Medulla oblongata (tissue), 1 donor: ENCODE measurements around the gene SH3GL2.

Source experiments
- DNase-seq: peaks from one replicate; pipeline ENCODE4 v3.0.0-alpha.2; 2015; ENCODE audit errors: extremely low spot score

Gene SH3GL2

DNA sequence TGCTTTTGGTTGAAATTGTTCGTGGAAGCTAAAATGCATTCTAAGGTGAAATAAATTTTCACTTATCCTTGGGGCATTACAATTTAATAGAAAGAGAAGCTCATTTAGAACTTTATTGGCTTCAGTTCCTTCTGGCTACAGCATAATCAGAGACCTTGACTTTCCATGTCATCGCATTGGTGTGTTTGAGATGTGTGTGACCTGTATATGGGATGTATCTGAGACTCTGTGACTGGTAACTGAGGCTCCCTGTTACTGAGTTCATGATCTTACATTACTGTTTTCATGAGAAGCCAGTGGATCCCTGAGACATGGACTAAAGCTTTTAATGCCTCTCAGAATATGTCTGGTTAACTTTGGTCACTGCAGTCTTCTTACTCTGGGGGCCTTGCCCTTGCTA is 32.5 kb downstream of the SH3GL2 start:
- DNase-seq, result no peak

- DNase-seq, result no peak
Measured at GRCh38 chr9:17611917-17612316, 33.1 kb downstream of the SH3GL2 start.

DNA sequence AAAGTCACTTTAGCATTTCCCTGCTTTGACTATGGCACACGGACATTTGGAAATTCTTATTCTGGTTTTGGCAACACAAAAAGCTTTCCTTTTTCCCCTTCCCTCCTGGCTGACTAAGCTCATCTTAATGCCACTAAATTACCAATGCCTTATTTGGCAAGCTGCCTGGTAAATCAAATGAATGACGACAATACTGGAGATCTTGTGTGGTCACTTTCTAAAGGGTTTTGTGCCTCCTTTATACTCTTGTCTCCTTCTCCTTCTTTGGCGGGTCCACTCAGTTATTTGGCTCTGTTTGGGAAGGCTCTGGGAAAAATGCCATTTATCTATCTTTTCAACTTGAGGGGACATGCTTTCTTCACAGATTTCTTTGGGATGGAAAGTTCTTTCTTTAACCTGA is 34.9 kb downstream of the SH3GL2 start:
- DNase-seq, result peak; percentile 90

DNA sequence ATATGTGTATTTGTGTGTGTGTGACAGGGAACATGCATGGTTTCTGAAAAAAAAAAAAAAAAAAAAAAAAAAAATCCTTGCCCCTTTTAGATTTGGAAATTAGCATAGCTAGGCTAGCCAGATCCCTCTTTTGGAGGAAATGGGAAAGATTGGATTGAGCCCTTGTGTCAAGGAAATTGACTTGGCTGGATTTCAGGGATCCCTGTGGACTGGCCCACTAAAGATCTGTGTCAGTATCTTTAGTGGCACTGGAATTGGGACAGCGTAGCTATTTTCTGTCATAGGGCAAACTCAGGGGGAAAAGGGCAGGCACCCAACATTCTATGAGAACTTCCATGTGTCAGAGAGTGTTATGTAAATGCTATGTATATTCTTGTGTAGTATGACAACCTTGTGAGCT is 35.4 kb downstream of the SH3GL2 start:
- DNase-seq, result peak; percentile 14

DNA sequence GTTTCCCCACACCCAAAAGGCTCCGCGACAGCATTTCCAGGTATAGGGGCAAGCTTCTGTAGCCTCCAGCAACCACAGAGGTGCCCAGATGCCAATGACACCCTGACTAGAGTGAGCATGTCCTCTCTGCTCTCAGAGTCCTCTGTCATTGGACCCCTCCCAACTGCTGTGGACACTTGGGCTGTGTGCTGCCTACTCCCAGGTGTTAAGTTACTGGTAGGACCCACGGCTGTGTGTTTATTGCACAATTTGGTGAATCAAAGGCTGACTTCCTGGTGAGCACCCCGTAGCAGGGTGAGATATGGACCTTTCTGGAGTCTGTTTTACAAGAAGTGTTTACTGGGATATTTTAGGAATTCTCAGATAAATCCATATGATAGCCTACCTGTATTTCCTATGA is 36.0 kb downstream of the SH3GL2 start:
- no peak for DNase-seq

DNA sequence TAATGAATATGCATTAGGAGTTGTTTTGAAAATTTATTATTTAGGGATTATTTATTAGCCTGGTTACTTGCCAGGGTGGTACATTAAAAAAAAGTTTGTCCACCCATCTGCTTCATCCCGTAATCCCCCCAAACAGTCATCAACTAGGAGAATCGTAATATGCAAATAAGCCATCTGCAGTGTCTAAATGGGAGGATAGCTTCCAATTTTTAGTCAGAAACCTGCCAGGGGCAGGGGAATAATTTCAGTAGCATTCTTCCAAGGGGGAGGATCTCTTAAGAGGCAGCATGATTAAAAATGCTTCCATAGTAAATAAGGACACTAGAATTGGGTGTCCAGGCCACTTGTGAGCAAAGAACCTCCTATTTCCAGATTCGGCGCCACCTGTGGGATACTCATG is 43.3 kb downstream of the SH3GL2 start:
- DNase-seq, result no peak

- DNase-seq, result no peak
Measured at GRCh38 chr9:17622749-17623148, 43.9 kb downstream of the SH3GL2 start.

GRCh38 chr9:17623965-17624364 is 45.1 kb downstream of the SH3GL2 start:
- DNase-seq, result no peak

DNA sequence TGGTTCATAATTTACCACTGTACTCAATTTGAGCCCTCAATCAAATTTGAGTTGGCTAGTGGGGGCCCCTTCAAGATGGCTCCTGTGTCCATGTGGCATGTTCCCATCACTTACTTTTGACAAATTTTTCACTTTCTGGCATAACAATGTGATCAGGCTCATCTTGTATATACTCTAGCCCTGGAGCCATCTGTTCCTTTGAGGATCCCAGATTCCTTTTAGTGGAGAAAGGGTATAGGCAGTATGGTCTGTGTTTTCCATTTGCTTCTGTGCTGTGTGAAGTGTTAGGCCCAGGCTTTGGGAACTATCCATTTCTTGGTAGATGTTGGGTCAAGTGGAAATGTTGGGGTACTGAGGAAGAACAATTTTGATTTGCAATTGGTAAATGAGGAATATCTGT is 45.7 kb downstream of the SH3GL2 start:
- no peak for DNase-seq

- DNase-seq, result no peak
Measured at GRCh38 chr9:17625644-17626388, 47.0 kb downstream of the SH3GL2 start.

- no peak for DNase-seq
Measured at GRCh38 chr9:17627641-17628040, 48.8 kb downstream of the SH3GL2 start.

DNA sequence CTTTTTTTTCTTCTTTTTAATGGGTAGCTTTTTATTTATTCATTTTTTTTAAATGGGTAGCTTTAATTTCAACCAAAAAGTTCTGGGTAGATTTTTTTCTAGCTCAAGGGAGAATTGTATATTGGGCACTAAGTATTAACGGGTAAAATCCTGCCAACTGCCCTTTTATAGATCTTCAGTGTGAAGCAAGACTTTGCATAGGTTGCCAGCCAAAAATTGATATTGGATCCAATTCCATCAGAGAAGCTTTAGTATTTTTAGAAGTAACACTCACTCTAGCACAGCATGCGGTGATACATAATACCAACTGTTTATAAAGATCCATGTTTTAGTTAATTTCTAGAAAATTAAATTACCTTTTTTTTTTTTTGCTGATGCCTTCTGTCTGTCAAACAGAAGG is 49.8 kb downstream of the SH3GL2 start:
- no peak for DNase-seq

- DNase-seq, result no peak
Measured at GRCh38 chr9:17630531-17630949, 51.7 kb downstream of the SH3GL2 start.

DNA sequence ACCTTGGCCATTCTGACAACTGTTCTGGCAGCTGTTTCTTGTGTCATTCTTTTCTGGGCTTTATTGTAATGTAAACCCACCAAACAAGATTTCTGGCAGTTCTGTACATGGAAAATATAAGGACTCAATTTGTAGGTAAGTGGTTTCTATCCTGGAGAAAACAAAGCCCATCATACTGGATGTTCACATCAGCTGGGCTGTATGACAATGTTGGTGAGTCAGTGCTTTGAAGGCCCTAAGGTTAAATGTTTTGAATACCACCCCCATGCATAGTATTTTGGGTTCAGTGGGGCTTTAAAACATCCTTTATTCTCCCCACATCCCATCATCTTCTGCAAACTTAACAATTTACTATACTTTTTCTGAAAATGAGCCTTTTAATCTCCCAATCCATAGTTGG is 52.5 kb downstream of the SH3GL2 start:
- DNase-seq, result no peak

GRCh38 chr9:17632994-17633393 is 54.1 kb downstream of the SH3GL2 start:
- no peak for DNase-seq

- no peak for DNase-seq
Measured at GRCh38 chr9:17635115-17635890, 56.4 kb downstream of the SH3GL2 start.

DNA sequence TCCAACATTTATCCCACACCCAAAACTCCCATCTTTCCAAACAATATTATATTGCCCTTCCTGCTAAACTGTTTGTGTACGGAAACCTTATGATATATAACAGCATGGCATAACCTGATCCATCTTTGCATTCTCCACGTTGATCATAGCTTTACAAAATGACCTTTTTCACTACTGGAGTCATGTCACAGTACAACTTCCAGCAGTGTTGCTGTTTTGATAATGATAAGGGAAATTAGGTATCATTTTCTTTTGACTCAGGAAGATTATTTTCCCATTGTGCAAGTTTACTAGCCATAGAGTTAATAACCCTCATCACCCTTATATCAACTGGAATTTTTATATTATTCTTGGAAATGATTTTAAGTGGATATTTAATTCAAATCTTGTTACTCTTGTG is 57.5 kb downstream of the SH3GL2 start:
- no peak for DNase-seq

- no peak for DNase-seq
Measured at GRCh38 chr9:17636821-17637220, 58.0 kb downstream of the SH3GL2 start.

DNA sequence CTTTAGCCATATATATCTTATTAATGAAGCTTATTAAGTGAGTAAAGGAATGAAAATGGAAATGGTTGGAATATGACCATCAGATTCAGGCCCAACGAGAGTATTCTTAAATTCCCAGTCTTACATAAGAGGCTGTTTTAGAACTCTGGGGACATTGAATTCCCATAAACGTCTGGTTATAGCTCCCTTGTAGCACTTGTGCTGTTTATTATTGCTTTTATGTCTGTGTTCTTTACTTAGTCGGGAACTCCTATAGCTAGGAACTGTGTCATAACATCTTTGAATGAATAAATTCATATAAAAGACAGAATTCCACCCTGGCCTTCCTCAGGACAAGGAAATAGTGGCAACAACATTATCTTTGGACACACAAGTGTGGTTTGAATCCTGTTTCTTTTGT is 58.4 kb downstream of the SH3GL2 start:
- DNase-seq, result no peak

DNA sequence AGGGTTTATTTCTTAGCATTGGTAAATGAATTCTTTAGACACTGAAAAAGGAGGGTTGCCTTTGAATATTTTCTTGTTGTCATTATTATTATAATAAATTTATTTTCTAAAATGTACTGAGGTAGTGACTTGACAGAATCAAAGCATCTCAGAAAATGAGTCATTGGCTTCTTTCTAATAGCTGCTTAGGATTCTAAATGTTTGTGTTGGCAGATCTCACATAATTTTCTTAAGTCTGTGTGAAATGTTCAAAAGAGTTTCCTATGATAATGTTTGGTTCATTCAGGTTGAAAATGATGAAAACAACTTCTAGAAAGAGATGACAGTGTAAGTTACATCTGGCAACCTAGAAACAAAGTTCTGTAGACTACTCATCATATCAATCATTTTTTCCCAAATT is 69.7 kb downstream of the SH3GL2 start:
- no peak for DNase-seq

GRCh38 chr9:17651725-17652124 is 72.9 kb downstream of the SH3GL2 start:
- DNase-seq, result no peak

DNA sequence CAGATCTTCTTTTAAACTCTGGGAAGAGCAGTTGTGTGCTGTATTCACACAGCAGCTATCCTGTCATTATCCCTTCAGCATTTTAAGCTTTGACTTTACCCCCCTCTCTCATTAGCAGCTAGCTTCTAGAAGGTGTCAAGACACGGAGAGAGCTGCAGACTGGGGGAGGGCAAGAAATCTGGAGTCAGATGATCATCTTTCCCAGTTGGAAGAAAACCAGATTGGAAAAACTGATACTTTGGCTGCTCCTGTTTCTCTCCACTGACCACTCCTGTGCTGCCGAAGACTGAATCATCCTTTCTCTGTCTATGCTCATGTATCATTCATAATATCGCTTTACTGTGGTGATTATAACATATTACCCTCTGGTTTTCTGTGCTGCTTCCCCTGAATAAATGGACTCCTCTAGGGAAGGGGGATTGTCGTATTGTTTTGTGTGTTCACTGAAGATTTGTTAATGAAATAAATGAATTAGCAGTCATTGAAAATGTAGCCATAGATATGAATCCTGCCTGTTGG is 75.1 kb downstream of the SH3GL2 start:
- no peak for DNase-seq

DNA sequence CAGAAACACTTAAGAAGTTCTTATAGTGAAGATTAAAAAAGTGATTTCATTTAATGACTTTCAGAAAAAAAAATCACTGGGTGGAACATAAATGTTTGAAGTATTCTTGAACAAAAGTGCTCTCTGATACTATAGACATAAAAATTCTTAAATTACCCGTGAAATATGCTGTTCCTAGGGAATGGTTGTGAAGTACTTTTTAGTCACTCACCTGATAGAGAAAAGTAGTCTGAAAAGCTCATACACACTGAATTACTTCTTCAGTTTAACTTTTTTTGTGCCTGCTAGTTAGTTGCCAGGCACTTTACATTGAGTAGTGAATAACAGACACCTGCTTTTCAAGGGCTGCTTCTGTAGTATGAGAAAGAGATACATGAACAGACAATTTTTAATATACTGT is 78.0 kb downstream of the SH3GL2 start:
- DNase-seq, result no peak
